Measurements from ENCODE around the gene CLDN10.

GRCh38 chr13:95547531-95548167 is 4.9 kb upstream of the CLDN10 start:
- TF ChIP-seq POLR2A (IDR thresholded peaks at IDR 0.05; ENCODE audit: extremely low read depth, insufficient read length): no peak
- TF ChIP-seq, protein P1, sequence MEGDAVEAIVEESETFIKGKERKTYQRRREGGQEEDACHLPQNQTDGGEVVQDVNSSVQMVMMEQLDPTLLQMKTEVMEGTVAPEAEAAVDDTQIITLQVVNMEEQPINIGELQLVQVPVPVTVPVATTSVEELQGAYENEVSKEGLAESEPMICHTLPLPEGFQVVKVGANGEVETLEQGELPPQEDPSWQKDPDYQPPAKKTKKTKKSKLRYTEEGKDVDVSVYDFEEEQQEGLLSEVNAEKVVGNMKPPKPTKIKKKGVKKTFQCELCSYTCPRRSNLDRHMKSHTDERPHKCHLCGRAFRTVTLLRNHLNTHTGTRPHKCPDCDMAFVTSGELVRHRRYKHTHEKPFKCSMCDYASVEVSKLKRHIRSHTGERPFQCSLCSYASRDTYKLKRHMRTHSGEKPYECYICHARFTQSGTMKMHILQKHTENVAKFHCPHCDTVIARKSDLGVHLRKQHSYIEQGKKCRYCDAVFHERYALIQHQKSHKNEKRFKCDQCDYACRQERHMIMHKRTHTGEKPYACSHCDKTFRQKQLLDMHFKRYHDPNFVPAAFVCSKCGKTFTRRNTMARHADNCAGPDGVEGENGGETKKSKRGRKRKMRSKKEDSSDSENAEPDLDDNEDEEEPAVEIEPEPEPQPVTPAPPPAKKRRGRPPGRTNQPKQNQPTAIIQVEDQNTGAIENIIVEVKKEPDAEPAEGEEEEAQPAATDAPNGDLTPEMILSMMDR (IDR thresholded peaks at IDR 0.05; ENCODE audit: low read depth, low read length): no peak
- TF ChIP-seq MYC (IDR thresholded peaks at IDR 0.05; ENCODE audit: low read depth, low read length): no peak
- TF ChIP-seq, protein P2, sequence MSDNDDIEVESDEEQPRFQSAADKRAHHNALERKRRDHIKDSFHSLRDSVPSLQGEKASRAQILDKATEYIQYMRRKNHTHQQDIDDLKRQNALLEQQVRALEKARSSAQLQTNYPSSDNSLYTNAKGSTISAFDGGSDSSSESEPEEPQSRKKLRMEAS (IDR thresholded peaks at IDR 0.05; ENCODE audit: low read depth, low read length): no peak

Data from NB4 (cell line).